Activated CD8-positive, alpha-beta memory T cell treated with anti-CD3 and anti-CD28 coated beads for 24 hours (primary cell): ENCODE results near the gene GBP6.
"Not testable (repeated sequence)": the region's sequence is repeated elsewhere in the genome, so short reads cannot be mapped to it uniquely, and the experiment has no call there.

Experiments used
- DNase-seq: peaks from one replicate; pipeline ENCODE4 v3.0.0-alpha.2; 2020

The GBP6 gene

DNA sequence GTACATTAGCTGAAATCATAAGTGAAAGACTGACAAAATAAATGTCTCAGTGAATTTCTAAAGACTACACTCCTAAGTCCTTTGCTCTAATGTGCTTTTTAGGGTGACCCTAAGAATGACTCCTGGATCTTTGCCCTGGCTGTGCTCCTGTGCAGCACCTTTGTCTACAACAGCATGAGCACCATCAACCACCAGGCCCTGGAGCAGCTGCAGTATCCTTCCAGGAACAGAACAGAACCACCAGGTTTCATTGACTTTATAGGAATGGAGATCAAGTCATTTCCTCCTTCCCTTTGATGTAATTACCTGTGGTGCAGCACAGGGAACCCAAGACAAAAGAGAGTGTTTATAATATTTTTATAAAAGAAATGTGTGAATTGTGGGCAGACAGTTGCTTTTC, 14.1 kb downstream of the GBP6 start:
- DNase-seq: no peak

DNA sequence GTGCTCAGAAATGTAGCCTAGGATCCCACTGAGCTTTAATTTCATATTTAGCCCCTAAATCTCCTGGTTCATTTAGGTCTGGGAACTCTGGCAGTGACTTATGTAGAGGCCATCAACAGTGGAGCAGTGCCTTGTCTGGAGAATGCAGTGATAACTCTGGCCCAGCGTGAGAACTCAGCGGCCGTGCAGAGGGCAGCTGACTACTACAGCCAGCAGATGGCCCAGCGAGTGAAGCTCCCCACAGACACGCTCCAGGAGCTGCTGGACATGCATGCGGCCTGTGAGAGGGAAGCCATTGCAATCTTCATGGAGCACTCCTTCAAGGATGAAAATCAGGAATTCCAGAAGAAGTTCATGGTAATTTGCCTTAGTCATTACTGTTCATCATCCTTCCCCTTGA, 17.8 kb downstream of the GBP6 start:
- DNase-seq: no peak

DNA sequence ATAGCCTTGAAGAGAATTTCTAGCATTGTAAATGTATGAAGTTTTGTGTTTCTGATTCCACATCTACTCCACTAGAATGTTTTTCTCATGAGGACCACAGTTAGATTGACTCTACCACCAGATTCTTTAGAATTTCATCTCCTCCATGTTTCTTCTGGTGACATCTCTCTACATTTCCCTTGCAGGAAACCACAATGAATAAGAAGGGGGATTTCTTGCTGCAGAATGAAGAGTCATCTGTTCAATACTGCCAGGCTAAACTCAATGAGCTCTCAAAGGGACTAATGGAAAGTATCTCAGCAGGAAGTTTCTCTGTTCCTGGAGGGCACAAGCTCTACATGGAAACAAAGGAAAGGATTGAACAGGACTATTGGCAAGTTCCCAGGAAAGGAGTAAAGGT, 18.6 kb downstream of the GBP6 start:
- no peak for DNase-seq

DNA sequence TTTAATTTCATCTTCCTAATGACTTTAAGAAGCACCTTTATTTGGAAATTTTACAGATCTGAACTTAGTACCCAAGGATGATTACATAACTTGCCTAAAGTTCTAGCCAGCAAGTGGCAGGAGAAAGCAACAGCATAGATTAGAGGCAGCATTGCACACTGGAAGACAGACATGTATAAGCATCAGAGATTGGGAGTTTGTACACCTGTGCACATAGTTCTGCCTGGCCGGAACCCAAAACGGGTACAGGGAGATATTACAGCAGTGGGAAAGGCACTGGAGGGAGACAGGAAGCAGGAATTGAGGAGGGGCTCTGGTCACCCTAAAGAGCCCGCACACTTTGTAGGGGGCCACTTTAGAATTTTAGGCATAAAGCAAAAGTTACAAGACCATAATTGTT, 19.3 kb downstream of the GBP6 start:
- DNase-seq: no peak

DNA sequence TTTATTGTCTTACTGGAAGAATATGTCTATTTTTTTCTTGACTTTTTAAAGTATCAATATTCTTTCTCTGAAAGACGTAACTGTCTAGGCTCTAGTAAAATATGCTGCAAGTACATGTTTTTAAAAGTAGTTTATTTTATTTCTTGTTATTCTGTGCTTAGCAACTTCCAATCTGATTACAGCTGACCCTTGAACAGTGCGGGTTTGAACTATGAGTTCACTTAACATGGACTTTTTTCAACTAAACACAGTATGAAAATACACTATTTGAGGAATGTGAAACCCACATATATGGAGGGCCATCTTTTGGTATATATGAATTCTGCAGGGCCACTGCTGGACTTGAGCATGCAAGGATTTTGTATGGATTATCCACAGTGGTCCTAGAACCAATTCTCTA, 26.8 kb downstream of the GBP6 start:
- no peak for DNase-seq

DNA sequence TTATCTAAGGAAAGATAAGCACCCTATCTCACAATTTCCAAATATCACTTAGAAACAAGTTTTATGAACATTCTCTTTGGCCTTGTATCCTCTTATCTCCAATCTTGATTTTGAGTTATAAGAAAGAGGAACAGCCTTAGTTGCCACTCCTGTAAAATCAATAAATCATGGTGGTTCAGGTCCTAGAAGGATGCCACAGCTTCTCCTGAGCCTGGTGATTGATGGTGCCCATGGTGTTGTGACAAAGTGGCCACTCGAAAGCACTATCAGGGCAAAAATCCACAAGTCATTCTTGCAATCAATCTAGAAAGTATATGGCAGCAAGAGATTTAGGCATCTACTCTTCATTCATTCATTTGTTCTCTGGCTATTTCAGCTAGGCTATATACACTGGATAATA, 27.8 kb downstream of the GBP6 start:
- no peak for DNase-seq

DNA sequence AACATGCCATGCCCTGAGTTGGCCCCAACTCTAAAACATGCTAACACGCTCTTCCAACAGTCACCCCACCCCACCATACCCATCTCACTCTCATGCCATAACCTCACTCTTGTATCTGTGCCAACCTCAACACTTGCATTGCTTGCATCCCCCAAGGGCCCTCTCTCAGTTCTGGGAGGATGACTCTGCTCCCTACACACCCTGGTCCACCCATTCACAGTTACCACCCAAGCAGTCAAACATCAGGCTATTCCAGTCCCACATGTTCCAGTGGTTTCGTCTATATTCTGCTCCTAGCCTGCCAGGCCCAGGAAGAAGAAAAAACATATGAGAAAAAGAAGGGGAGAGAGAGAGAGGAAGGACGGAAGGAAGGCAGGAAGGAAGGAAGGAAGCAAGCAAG, 31.0 kb downstream of the GBP6 start:
- DNase-seq: no peak

DNA sequence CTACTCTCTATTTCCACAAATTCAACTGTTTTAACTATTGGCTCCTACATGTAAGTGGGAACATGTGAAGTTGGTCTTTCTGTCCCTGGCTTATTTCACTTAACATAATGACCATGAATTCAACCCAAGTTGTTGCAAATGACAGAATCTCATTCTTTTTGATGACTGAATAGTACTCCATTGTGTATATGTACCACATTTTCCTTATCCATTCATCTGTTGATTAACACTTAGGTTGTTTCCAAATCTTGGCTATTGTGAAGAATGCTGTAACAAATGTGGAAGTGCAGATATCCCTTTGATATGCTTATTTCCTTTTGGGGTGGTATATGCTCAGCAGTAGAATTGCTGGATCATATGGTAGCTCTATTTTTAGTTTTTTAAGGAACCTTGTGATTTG, 33.0 kb downstream of the GBP6 start:
- DNase-seq: no peak

DNA sequence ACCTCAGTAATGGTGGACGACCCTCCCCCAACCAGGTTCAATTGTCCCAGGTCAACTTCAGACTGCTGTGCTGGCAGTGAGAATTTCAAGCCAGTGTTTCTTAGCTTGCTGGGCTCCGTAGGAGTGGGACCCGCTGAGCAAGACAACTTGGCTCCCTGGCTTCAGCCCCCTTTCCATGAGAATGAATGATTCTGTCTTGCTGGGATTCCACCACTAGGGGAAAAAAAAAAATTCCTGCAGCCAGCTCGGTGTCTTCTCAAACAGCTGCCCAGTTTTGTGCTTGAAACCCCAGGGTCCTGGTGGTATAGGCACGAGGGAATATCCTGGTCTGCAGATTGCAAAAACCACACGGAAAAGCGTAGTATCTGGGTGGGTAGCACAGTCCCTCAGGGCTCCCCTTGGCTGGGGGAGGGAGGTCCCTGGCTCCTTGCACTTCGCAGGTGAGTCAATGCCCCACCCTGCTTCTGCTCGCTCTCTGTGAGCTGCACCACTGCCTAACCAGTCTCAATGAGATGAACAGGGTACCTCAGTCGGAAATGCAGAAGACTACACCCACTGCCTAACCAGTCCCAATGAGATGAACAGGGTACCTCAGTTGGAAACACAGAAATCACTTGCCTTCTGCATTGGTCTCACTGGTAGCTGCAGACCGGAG, 41.5 kb downstream of the GBP6 start:
- no peak for DNase-seq

DNA sequence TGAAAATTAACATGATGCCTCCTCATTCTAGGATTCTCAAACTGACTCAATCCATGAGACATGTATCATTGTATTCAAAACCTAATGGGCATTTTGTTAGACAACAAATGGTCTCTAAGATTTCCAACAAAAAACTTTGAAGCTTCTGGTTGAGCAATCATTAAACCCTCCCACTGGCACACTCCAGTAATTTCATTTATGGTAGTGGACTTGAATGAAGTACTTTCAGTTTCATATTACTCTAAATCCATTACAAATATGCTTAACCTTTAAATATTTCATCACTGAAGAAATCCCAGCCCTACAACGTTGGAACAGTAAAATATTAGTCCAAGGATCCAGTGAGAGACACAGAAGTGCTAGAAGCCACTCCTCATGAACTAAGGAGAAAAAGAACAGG, 43.5 kb downstream of the GBP6 start:
- DNase-seq: no peak

DNA sequence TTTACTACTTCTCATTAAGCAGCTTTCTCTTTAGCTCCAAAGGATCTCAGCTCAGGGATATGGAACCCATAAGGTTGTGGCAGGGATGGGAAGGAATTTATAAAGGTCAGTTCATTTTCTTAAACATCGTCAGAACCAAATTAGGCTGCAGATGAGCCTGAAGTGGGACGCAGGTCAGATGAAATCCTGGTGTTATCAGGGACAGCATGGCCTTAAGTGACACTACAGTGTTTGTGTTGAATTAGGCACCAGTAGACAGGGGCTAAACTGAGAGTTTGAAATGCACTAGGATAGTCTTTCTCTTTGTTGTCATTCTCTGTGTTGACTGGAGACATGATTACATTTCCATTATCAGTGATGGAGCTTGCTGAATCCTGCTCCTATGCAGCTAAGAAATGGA, 43.9 kb downstream of the GBP6 start:
- not testable (repeated sequence) for DNase-seq

DNA sequence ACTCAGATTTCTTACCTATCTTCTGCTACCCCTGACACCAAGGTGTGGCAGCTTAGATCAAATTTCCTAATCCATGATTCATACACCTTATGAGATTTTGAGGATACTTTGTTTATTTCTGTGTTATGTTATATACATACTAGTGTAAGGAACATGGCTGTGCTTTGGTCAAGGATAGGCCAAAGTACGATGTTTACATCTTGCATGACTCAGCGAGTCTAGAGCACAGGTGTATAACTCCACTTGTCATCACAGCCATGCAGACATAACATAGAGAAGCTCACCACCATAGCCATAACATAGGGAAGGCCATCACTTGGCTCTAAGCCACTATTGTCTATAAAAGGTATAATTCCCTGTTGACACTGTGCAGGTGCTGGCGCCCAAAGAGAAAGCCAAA, 61.2 kb downstream of the GBP6 start:
- no peak for DNase-seq

DNA sequence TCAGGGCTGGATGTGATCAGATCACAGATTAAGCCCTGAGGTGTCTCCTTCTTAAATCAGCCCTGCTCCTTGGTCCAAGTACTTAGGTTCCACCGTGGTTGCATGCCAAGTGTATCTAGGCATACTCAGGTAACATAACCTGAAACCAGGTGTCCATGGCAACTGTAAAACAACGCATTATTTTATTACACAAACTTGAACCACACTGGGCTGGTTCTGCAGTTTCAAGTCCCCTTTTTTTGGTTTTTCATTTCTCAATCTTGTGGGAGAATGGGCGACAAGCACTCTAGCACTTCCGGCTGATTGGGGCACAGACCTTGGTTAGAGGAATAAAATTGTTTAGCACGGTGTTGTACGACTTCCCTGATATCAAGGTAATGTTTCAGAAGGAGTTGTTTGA, 65.2 kb downstream of the GBP6 start:
- no peak for DNase-seq

DNA sequence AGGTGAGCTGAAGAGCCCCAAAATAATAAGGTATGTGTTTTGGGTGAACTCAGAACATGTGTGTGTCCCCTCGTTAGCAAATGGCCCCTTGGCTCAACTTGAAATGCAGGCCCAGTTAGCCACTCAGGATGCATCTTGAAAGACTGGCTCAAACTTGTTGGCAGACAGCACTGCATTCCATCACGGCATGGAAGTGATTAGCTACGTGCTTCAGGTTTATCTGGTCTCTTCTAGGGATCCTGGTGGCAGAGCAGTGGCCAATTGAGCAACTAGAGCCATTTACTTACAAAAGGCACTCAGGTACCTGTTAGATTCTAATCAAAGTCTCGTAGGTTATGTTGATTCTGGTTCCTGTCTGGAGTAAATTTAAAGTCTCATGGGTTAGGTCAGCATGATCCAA, 65.8 kb downstream of the GBP6 start:
- not testable (repeated sequence) for DNase-seq

DNA sequence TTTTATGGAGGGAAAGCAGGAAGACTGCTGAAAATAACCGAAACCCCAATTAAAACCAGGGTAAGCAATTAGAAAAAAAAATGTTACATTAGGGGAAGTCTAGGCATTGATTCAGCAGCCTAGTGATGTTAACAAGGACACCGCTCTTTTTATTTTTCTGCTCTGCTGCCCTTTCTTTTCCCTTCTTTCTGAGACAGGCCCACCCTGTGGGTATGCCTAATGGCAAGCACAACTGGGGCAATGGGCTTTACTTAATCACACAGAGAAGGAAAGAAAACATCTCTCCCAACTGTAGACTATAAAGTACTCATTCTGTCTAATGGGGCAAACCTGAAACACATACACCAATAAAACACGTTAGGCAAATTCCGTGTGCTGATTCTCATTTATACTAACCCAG, 69.6 kb downstream of the GBP6 start:
- no peak for DNase-seq

DNA sequence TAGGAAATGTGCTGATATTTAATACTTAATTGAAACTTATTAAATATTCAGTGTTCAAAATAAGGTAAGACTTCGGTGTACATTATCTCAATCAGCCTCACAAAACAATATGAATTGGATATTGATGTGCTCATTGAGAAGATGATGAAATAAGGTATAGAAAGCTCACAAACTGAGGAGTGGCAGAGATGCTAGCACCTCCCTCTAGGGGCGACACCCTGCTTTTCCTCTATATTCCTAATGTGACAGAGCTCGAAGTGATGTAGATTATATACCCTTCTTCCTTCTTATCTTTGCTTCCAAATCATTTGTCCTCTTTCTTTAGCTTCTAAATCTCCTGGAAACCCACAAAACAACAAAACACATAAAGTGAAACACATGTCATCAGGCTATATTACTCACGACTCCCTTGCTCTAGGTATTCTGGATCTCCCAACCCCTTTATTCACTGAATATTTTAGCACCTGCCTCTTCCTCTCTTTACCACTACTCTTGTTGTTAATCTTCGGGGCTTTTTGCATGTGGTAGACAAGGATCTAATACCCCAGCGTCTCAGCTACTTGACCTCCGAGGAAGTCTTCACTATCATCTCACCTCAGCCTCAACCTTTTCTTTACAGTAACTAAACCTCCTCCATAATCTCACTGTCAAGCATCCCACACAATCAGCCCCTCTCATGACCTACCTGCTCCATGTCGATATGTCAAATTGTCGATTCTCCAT, 70.4 kb downstream of the GBP6 start:
- not testable (repeated sequence) for DNase-seq
